Erythroblast (primary cell): ENCODE measurements around the gene TMEM139.
A peak's percentile ranks its signal among the peaks of the same experiment; 100 is the strongest.
"Not testable (repeated sequence)": the region's sequence is repeated elsewhere in the genome, so short reads cannot be mapped to it uniquely, and the experiment has no call there.

Source experiments
- DNase-seq, 2 experiments: peaks; one replicate each; lab custom pipeline; 2025; lab: John Stamatoyannopoulos, UW
- GATA1 ChIP-seq: IDR thresholded peaks from 2 replicates; pipeline ENCODE4 v1.6.1; 2011; ENCODE audit warnings: low read depth, mild to moderate bottlenecking, control low read depth, low read length, moderate library complexity
- POLR2A ChIP-seq: IDR thresholded peaks from 2 replicates; pipeline ENCODE4 v1.6.1; 2011; ENCODE audit warnings: mild to moderate bottlenecking, low read length

Gene TMEM139

DNA sequence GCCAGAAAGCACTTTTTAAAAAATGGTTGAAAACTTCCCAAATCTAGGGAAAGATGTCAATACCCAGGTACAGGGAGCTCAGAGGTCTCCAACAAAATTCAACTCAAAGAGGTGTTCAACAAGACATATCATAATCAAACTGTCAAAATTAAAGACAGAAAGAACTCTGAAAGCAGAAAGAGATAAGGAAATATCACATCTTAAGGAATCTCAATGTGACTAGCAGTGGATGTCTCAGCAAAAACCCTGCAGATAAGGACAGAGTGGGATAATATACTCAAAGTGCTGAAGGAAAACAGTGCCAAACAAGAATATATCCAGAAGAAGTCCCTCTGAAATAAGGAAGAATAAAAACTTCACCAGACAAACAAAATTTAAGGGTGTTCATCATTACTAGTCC lies 34.6 kb upstream of the TMEM139 start:
- TF ChIP-seq POLR2A (no peak), GATA1 (no peak)

DNA sequence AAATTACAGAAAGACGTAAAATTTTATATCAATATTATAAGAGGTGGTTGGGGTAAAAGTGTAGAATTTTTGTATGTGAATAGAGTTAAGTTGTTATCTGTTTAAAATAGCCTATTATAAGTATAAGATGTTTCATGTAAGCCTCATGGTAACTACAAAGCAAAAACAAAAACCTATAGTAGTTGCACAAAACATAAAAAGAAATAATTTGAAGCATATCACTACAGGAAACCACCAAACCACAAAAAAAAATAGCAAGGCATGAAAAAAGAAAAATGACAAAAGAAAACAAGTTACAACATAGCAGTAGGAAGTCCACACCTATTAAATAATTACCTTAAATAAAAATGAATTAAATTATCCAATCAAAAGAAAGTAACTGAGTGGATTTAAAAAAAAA lies 33.9 kb upstream of the TMEM139 start:
- TF ChIP-seq POLR2A = no peak
- no peak for TF ChIP-seq GATA1
- no peak for DNase-seq

More for the DNA sequence above, 34.6 kb upstream of the TMEM139 start:
- no peak for DNase-seq

DNA sequence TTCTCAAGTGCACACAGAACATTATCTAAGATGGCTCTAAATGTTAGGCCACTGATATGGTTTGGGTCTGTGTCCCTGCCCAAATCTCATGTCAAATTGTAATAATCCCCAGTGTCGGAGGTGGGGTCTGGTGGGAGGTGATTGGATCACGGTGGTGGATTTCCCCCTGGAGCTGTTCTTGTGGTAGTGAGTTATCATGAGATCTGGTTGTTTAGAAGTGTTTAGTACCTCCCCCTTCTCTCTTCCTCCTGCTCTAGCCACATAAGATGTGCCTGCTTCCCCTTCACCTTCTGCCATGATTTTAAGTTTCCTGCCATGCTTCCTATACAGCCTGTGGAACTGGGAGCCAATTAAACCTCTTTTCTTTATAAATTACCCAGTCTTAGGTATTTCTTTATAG lies 32.8 kb upstream of the TMEM139 start:
- DNase-seq = no peak
- no peak for TF ChIP-seq POLR2A
- TF ChIP-seq GATA1 = no peak

DNA sequence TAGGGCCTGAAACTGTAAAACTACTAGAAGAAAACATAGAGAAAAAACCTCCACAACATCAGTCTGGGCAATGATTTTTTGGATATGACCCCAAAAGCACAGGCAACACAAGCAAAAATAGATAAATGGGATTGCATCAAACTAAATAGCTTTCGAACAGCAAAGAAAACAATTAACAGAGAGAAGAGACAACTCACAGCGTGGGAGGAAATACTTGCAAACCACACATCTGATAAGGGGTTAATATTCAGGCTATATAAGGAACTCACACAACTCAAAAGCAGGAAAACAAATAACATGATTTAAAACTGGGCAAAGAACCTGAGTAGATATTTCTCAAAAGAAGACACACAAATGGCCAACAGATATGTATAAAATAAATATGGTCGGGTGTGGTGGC lies 29.2 kb upstream of the TMEM139 start:
- no peak for DNase-seq
- TF ChIP-seq POLR2A = no peak

DNA sequence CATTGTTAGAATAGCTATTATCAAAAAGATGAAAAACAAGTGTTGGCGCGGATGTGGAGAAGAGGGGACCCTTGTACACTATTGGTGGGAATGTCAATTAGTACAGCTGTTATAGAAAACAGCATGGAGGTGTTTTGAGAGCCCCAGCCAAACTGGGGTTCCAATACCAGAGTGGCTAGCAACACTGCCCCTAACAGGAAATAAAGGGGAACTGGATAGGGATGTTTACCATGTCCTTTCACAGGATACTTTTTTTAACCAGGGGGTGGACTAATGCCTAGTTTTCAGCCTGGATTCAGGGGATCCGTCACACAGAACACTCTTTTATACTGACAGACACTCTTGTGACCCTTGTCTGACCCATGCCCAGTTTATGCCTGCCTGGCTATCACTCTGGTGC lies 28.4 kb upstream of the TMEM139 start:
- TF ChIP-seq GATA1 (no peak), POLR2A (no peak)
- peak; percentile 14 to 17 for DNase-seq

DNA sequence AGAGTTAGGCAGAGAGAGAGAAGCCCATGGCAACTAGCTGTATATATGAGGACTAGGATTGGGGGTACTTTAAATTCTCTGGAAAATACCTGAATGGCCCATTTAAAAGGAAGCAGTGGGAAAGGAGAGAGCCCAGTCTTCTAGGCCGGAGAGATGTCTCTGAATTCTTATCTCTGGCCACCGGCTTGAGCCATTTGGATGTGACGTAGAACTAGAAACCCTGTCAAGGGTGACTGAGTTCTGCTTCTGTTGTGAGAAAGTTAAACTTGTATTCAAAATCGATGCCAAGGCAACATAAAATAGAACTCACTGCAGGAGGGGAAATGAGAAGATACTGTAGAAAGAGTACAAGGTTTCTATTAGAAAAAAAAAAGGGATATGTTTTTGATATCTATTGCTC lies 27.8 kb upstream of the TMEM139 start:
- DNase-seq = peak; percentile 40 to 56
- TF ChIP-seq GATA1 (no peak), POLR2A (no peak)

DNA sequence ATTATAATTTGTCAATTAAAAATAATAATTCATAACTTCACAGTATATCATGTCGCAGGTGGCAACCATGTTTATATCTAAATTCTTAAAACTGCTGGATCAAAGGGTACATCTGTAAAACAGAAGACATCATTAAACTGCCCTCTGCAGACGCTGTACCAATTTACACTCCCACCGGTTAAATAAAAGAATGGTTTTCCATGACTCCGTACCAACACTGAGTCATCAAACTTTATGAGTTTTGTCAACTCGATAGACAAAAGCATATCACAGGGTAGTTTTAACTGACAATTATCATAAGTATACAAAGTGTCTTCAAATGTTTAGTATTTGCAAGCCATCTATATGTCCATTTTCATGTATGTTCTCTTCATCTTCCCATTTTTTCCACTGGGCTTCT lies 27.3 kb upstream of the TMEM139 start:
- TF ChIP-seq GATA1 = no peak
- TF ChIP-seq POLR2A = no peak
- DNase-seq = no peak

DNA sequence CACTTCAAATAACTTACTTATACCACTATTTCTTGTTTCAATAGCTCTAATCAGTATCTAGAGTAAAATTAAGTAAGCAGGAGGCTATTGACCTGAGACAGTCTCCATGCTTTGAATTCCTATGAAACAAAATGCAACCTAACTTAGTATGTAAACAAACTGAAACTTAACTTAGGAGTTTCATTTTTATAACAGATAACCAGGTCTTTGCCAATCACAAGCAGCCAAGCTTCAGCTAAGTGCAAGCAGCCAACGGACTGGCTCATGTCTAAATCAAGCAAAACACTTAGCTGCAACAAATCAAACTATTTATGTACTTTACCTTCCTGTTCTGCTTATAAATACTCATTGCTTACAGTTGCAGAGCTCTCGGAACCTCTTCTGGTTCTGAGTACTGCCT lies 25.9 kb upstream of the TMEM139 start:
- peak; percentile 56 to 57 for DNase-seq
- no peak for TF ChIP-seq GATA1
- no peak for TF ChIP-seq POLR2A

DNA sequence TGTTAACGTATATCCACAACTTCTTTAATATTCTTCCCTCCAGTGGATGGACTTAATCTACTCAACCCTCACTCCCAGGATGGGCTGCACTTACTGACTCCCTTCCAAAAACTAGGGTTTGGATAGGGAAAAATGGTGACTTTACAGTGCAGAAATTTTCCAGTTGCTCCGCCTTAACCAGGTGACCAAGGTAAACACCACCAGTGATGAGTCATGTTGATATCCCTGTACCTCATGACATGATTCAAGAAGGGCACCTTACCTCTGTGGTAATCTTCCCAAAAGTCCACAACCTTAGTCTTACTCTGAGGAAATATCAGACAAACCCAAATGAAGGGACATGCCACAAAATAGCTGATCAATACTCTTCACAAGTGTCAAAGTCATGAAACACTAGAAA lies 25.0 kb upstream of the TMEM139 start:
- TF ChIP-seq POLR2A = no peak
- no peak for TF ChIP-seq GATA1
- DNase-seq = no peak

DNA sequence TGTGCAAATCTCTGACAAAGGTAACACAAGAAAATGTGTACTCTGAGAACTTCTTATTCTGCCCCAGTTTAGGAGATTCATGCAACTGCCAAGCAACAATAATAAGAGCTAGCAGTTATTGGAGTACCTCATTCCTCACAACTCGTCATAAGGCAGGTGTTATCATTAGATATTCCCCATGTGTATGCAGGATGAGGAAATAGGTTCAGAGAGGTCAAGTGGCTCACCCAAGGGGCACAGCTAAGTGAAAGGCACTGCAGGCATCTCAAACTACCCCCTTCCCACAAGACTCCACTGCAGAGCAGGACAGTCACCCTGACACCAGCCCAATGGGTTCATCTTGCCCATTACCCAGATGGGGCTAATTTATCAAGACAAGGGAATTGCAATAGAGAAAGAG lies 22.9 kb upstream of the TMEM139 start:
- TF ChIP-seq POLR2A (no peak), GATA1 (no peak)
- peak in 1 of 2 experiments; percentile 7 for DNase-seq

DNA sequence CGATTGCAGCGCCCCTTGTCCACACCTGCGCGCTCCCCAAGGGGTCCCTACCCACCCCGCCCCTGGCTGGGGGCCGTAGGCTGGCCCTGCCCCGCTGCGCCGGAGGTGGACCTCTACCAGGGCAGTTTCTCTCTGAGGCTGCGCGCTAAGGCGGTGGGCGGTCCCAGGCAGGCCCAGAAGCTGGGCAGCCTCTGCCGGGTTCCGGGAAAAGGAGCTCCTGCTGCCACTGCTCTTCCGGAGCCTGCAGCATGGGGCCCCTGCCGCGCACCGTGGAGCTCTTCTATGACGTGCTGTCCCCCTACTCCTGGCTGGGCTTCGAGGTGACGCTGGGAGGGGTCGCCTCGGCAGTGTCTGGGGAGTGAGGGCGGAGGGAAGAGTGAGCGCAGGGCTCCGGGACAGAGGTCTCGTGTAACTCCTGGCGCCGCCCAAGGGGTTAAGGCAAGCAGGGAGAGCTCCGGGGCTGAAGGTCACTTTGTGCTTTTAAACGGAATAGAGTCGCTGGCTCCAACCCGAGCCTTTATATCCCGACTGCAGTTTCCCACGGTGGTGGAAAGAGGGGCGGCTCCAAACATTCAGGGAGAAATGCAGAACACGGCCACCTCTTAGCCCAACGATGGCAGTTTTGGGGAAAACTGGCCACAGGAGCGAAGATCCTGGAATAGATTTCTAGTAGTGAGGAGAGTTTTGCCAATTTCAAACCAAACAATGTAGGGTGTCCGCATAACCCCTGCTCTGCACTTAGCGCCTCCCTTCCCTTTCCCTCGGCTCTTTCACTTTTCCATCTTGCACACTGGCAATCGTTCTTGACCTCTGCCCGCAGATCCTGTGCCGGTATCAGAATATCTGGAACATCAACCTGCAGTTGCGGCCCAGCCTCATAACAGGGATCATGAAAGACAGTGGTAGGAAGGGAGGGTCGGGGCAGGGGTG lies 21.2 kb upstream of the TMEM139 start, which contains the start of gene GSTK1:
GSTK1 (plus strand) TSS at position 176 of the 930 bp plus-strand sequence; CDS start at position 249, 73 bp downstream.
- peak; percentile 73 for DNase-seq
- TF ChIP-seq POLR2A (peak; percentile 74), GATA1 (no peak)

DNA sequence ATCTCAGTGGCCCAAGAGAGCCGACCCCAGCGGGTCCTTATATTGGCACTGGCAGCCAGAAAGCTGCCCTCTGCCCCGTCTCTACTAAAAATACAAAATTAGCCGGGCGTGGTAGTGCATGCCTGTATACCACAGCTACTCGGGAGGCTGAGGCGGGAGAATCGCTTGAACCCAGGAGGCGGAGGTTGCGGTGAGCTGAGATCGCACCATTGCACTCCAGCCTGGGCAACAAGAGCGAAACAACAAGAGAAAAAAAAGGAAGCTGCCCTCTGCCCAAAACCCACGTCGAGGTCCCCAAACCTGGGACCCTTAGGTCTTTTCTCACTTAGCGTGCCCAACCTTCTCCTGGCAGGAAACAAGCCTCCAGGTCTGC lies 20.6 kb upstream of the TMEM139 start:
- DNase-seq = not testable (repeated sequence)

DNA sequence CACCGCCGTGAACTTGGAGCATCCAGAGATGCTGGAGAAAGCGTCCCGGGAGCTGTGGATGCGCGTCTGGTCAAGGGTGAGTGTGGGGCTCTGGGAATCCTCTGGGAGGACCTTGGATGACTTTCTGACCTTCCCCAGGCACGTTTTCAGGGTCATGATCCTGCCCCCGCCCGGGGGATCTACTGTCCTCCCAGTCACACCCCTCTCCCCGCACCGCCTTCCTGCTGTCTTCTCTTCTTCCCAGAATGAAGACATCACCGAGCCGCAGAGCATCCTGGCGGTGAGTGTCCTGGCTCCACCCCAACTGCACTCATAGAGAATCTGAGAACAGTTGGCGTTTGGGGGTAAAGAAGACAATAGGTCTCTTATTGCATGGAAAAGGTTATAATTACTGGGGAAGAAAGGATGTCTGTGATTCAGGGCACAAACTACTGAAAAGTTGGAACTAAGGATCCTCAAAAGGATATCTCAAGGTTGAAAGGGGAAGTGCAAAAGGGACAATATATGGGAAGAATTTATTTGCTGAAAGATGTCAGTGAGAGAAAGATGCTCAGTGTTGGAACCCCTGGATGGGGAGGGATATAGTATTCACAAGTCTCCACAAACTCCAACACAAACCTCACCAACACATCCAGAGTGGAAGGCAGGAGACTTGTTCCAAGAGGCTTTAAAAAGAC lies 19.6 kb upstream of the TMEM139 start:
- TF ChIP-seq GATA1 (no peak), POLR2A (no peak)
- no peak for DNase-seq

DNA sequence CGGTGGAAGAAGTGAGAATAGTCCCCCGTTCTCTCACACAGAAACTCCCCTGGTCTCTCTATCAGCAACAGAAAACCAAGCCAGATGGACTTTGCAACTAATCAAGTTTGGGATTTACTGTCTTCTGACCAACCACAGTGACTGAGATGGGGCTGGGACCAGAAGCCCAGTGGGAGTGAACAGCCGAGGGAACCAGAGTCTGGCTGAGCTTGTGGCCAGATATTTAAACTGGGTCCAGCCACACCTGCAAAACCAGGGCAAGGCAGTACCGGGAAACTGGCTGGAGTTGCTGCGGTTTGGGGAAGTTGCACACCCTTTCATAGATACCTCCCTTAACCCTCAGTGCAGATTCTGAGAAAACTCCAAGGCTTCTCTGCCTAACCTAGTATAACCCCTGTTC lies 15.5 kb upstream of the TMEM139 start:
- TF ChIP-seq GATA1 (no peak), POLR2A (no peak)
- no peak for DNase-seq

DNA sequence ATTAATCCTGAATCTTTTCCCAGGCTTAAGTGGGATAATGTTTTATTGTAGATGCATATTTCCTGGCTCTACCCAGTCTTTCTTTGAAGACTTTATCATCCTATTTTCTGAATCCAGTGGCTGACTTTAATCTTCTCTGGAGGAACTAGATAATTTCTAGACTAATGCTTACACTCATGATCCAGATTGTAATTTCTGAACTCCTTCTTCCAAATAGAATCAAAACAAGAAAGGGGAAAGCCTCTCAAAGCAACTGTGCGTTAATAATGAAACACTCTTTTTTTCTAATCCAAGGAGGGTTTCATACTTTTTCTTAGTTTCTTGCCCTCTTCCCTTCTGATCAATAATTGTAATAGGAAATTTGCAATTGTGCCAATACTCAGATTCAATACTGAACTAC lies 13.5 kb upstream of the TMEM139 start:
- no peak for TF ChIP-seq GATA1
- no peak for DNase-seq
